Choroid plexus epithelial cell (primary cell): Measurements from ENCODE around the gene SPDL1.

Source experiments
- DNase-seq: peaks from one replicate; pipeline ENCODE4 v3.0.0-alpha.2; 2010; ENCODE audit warnings: low read depth
- H3K4me3 ChIP-seq: 2 replicates; pipeline ENCODE4 v1.5.1; 2011; ENCODE audit warnings: low read depth, mild to moderate bottlenecking, control low read depth, low read length, moderate library complexity
- CTCF ChIP-seq: conservative IDR thresholded peaks from 2 replicates; pipeline ENCODE4 v1.5.1; 2011; ENCODE audit warnings: low read depth, mild to moderate bottlenecking, control low read depth, inconsistent platforms, low read length, moderate library complexity

SPDL1 gene

GRCh38 chr5:169627551-169627950, 44.0 kb downstream of the SPDL1 start:
- no peak for DNase-seq
- no peak for TF ChIP-seq CTCF
- no peak overlapping the region for H3K4me3 ChIP-seq

GRCh38 chr5:169628892-169629291, 45.3 kb downstream of the SPDL1 start:
- no peak overlapping the region for H3K4me3 ChIP-seq
- no peak for TF ChIP-seq CTCF
- DNase-seq: peak; percentile 45

GRCh38 chr5:169629847-169630548, 46.4 kb downstream of the SPDL1 start:
- no peak for TF ChIP-seq CTCF
- no peak overlapping the region for H3K4me3 ChIP-seq
- peak; percentile 83 for DNase-seq

- no peak for TF ChIP-seq CTCF
- peak; percentile 70 for DNase-seq
Observed at GRCh38 chr5:169631360-169631759, 47.8 kb downstream of the SPDL1 start.

GRCh38 chr5:169632946-169633345, 49.4 kb downstream of the SPDL1 start:
- DNase-seq: no peak
- no peak for TF ChIP-seq CTCF
- H3K4me3 ChIP-seq: no peak overlapping the region

More at GRCh38 chr5:169631360-169631759, 47.8 kb downstream of the SPDL1 start:
- no peak overlapping the region for H3K4me3 ChIP-seq

GRCh38 chr5:169634606-169635005, 51.0 kb downstream of the SPDL1 start:
- DNase-seq: no peak
- TF ChIP-seq CTCF: no peak
- H3K4me3 ChIP-seq: no peak overlapping the region

- no peak for DNase-seq
- TF ChIP-seq CTCF: no peak
- H3K4me3 ChIP-seq: no peak overlapping the region
Observed at GRCh38 chr5:169635936-169636335, 52.4 kb downstream of the SPDL1 start.
